ENCODE measurements around the gene BDH1. TPM values are rescaled to one million over a fixed set of nuclear protein-coding genes. Genes with fewer than 3 reads are reported as not detected.
"Not testable (repeated sequence)": the region's sequence is repeated elsewhere in the genome, so short reads cannot be mapped to it uniquely, and the experiment has no call there.

BDH1 gene
- total RNA-seq, 1 experiment from 2014 or later, result 71.2 TPM

- DNase-seq (ENCODE audit: low spot score), result no peak
Measured at GRCh38 chr3:197521277-197522182, 34.2 kb downstream of the BDH1 start.

- peak; percentile 97 for DNase-seq (ENCODE audit: low spot score)
Measured at GRCh38 chr3:197520311-197521276, 35.2 kb downstream of the BDH1 start.

GRCh38 chr3:197519801-197520211 is 36.0 kb downstream of the BDH1 start:
- DNase-seq (ENCODE audit: low spot score), result peak; percentile 43

GRCh38 chr3:197518881-197519421 is 36.8 kb downstream of the BDH1 start:
- no peak for DNase-seq (ENCODE audit: low spot score)

GRCh38 chr3:197517922-197518683 is 37.7 kb downstream of the BDH1 start:
- not testable (repeated sequence) for DNase-seq (ENCODE audit: low spot score)

GRCh38 chr3:197516890-197517606 is 38.7 kb downstream of the BDH1 start:
- not testable (repeated sequence) for DNase-seq (ENCODE audit: low spot score)

- peak; percentile 98 for DNase-seq (ENCODE audit: low spot score)
Measured at GRCh38 chr3:197516517-197516889, 39.3 kb downstream of the BDH1 start.

GRCh38 chr3:197514786-197515355 is 40.9 kb downstream of the BDH1 start:
- no peak for DNase-seq (ENCODE audit: low spot score)

- no peak for DNase-seq (ENCODE audit: low spot score)
Measured at GRCh38 chr3:197513953-197514785, 41.6 kb downstream of the BDH1 start.

GRCh38 chr3:197512691-197513571 is 42.8 kb downstream of the BDH1 start:
- DNase-seq (ENCODE audit: low spot score), result peak; percentile 81

GRCh38 chr3:197511853-197512635 is 43.7 kb downstream of the BDH1 start:
- no peak for DNase-seq (ENCODE audit: low spot score)

GRCh38 chr3:197511130-197511529 is 44.6 kb downstream of the BDH1 start:
- DNase-seq (ENCODE audit: low spot score), result no peak

GRCh38 chr3:197510642-197511018 is 45.1 kb downstream of the BDH1 start:
- DNase-seq (ENCODE audit: low spot score), result no peak

GRCh38 chr3:197508924-197509775 is 46.6 kb downstream of the BDH1 start:
- DNase-seq (ENCODE audit: low spot score), result no peak

- DNase-seq (ENCODE audit: low spot score), result no peak
Measured at GRCh38 chr3:197508461-197508860, 47.3 kb downstream of the BDH1 start.

GRCh38 chr3:197508051-197508451 is 47.7 kb downstream of the BDH1 start:
- no peak for DNase-seq (ENCODE audit: low spot score)
